Measurements from ENCODE around the gene ARHGAP15.

ARHGAP15 gene

GRCh38 chr2:143692162-143692561 lies 562.9 kb downstream of the ARHGAP15 start:
- DNase-seq, result peak; percentile 3
- Mint-ChIP-seq H3K27ac (no peak overlapping the region), H3K4me3 (no peak overlapping the region), H3K4me1 (peaks cover 18% of the 10 kb centered on the region), H3K27me3 (ENCODE audit: low read depth, poor library complexity) (no peaks in the 10 kb centered on the region), H3K36me3 (ENCODE audit: low read depth) (no peaks in the 10 kb centered on the region), H3K9me3 (no peaks in the 10 kb centered on the region)
- TF ChIP-seq CTCF (IDR thresholded peaks at IDR 0.05), result no peak

- no peak overlapping the region for H3K4me3 Mint-ChIP-seq
- peaks cover 18% of the 10 kb centered on the region for H3K4me1 Mint-ChIP-seq
- H3K9me3 Mint-ChIP-seq, result no peaks in the 10 kb centered on the region
- no peaks in the 10 kb centered on the region for H3K27me3 Mint-ChIP-seq (ENCODE audit: low read depth, poor library complexity)
- no peak for TF ChIP-seq CTCF (IDR thresholded peaks at IDR 0.05)
- H3K27ac Mint-ChIP-seq, result no peak overlapping the region
- no peak for DNase-seq
- H3K36me3 Mint-ChIP-seq (ENCODE audit: low read depth), result no peaks in the 10 kb centered on the region
These were observed 563.7 kb downstream of the ARHGAP15 start for GRCh38 chr2:143692967-143693366.

GRCh38 chr2:143694335-143694734 lies 565.1 kb downstream of the ARHGAP15 start:
- no peaks in the 10 kb centered on the region for H3K27me3 Mint-ChIP-seq (ENCODE audit: low read depth, poor library complexity)
- DNase-seq, result no peak
- H3K4me3 Mint-ChIP-seq, result no peak overlapping the region
- TF ChIP-seq CTCF (IDR thresholded peaks at IDR 0.05), result no peak
- H3K9me3 Mint-ChIP-seq, result no peaks in the 10 kb centered on the region
- no peak overlapping the region for H3K27ac Mint-ChIP-seq
- H3K36me3 Mint-ChIP-seq (ENCODE audit: low read depth), result no peaks in the 10 kb centered on the region
- peaks cover 18% of the 10 kb centered on the region for H3K4me1 Mint-ChIP-seq

- no peak overlapping the region for H3K27ac Mint-ChIP-seq
These were observed 567.4 kb downstream of the ARHGAP15 start for GRCh38 chr2:143696651-143697050.

GRCh38 chr2:143697744-143698143 lies 568.5 kb downstream of the ARHGAP15 start:
- no peaks in the 10 kb centered on the region for H3K9me3 Mint-ChIP-seq
- no peak overlapping the region for H3K27ac Mint-ChIP-seq
- H3K4me1 Mint-ChIP-seq, result peaks cover 6% of the 10 kb centered on the region
- H3K4me3 Mint-ChIP-seq, result no peak overlapping the region
- H3K27me3 Mint-ChIP-seq (ENCODE audit: low read depth, poor library complexity), result no peaks in the 10 kb centered on the region
- no peak for DNase-seq
- TF ChIP-seq CTCF (IDR thresholded peaks at IDR 0.05), result no peak
- no peaks in the 10 kb centered on the region for H3K36me3 Mint-ChIP-seq (ENCODE audit: low read depth)

More at GRCh38 chr2:143696651-143697050, 567.4 kb downstream of the ARHGAP15 start:
- no peak overlapping the region for H3K4me3 Mint-ChIP-seq
- no peaks in the 10 kb centered on the region for H3K36me3 Mint-ChIP-seq (ENCODE audit: low read depth)
- no peaks in the 10 kb centered on the region for H3K27me3 Mint-ChIP-seq (ENCODE audit: low read depth, poor library complexity)
- no peak for TF ChIP-seq CTCF (IDR thresholded peaks at IDR 0.05)
- no peaks in the 10 kb centered on the region for H3K9me3 Mint-ChIP-seq
- H3K4me1 Mint-ChIP-seq, result peaks cover 15% of the 10 kb centered on the region
- DNase-seq, result no peak

GRCh38 chr2:143698352-143698751 lies 569.1 kb downstream of the ARHGAP15 start:
- no peak for DNase-seq

More at GRCh38 chr2:143698352-143698751, 569.1 kb downstream of the ARHGAP15 start:
- Mint-ChIP-seq H3K4me1 (peaks cover 6% of the 10 kb centered on the region), H3K9me3 (no peaks in the 10 kb centered on the region), H3K36me3 (ENCODE audit: low read depth) (no peaks in the 10 kb centered on the region), H3K27me3 (ENCODE audit: low read depth, poor library complexity) (no peaks in the 10 kb centered on the region), H3K4me3 (no peak overlapping the region), H3K27ac (no peak overlapping the region)
- TF ChIP-seq CTCF (IDR thresholded peaks at IDR 0.05), result no peak
